DOHH2 (cell line): ENCODE measurements around the gene FBXL17.

Experiments used
- H3F3A ChIP-seq: fragments of 200-600 bp; sonication (generic), shearing (Covaris generic); 2 replicates; pipeline ENCODE4 v1.6.0; 2016; ENCODE audit warnings: antibody characterized with exemption, mild to moderate bottlenecking; ENCODE audit not compliant: control insufficient read depth, insufficient read depth
- H3K27ac ChIP-seq: fragments of 200-600 bp; sonication (generic); 2 replicates; pipeline ENCODE4 v1.5.1; 2014; ENCODE audit warnings: low read depth, mild to moderate bottlenecking, low read length, moderate library complexity
- H3K27me3 ChIP-seq: fragments of 200-600 bp; sonication (generic); 2 replicates; pipeline ENCODE4 v1.6.1; 2014; ENCODE audit warnings: mild to moderate bottlenecking, low read length, mixed read lengths; ENCODE audit not compliant: control insufficient read depth
- H3K36me3 ChIP-seq: fragments of 200-600 bp; sonication (generic); 2 replicates; pipeline ENCODE4 v1.6.1; 2014; ENCODE audit warnings: mild to moderate bottlenecking, low read length, moderate library complexity, mixed read lengths; ENCODE audit not compliant: control insufficient read depth
- H3K4me1 ChIP-seq: fragments of 200-600 bp; sonication (generic); 2 replicates; pipeline ENCODE4 v1.6.1; 2014; ENCODE audit warnings: mild to moderate bottlenecking, low read length, mixed read lengths; ENCODE audit not compliant: control insufficient read depth
- H3K4me2 ChIP-seq: fragments of 200-600 bp; sonication (generic); 2 replicates; pipeline ENCODE4 v1.6.0; 2014; ENCODE audit warnings: mild to moderate bottlenecking, low read length, moderate library complexity
- H3K4me3 ChIP-seq: fragments of 200-600 bp; sonication (generic); 2 replicates; pipeline ENCODE4 v1.5.1; 2014; ENCODE audit warnings: mild to moderate bottlenecking, low read length, mixed read lengths
- H3K79me2 ChIP-seq: fragments of 200-600 bp; sonication (generic); 2 replicates; pipeline ENCODE4 v1.6.1; 2014; ENCODE audit warnings: mild to moderate bottlenecking, low read length, mixed read lengths; ENCODE audit not compliant: control insufficient read depth
- H3K9me2 ChIP-seq: fragments of 200-600 bp; sonication (generic); replicated peaks from 2 replicates; pipeline ENCODE4 v1.6.1; 2014; ENCODE audit warnings: mild to moderate bottlenecking, low read length, mixed read lengths; ENCODE audit not compliant: control insufficient read depth
- H3K9me3 ChIP-seq: fragments of 200-600 bp; sonication (generic); 2 replicates; pipeline ENCODE4 v1.6.1; 2014; ENCODE audit warnings: antibody characterized with exemption, low read length, mixed read lengths; ENCODE audit not compliant: control insufficient read depth, insufficient read depth
- H4K20me1 ChIP-seq: fragments of 200-600 bp; sonication (generic); 2 replicates; pipeline ENCODE4 v1.6.0; 2014; ENCODE audit warnings: low read depth, mild to moderate bottlenecking, antibody characterized with exemption, low read length, moderate library complexity; ENCODE audit not compliant: control insufficient read depth, insufficient read depth
- EZH2phosphoT487 ChIP-seq: fragments of 200-600 bp; sonication (generic); IDR thresholded peaks from 2 replicates; pipeline ENCODE4 v1.6.1; 2017; ENCODE audit warnings: borderline replicate concordance, mild to moderate bottlenecking, antibody characterized with exemption, low read length, moderate library complexity, mixed read lengths
- TF ChIP-seq, protein P1 (sequence below): fragments of 200-600 bp; sonication (generic); IDR thresholded peaks from one replicate; pipeline ENCODE4 v1.5.1; 2014; ENCODE audit warnings: antibody characterized with exemption, mild to moderate bottlenecking, low read depth, low read length; ENCODE audit not compliant: poor library complexity, severe bottlenecking

FBXL17 gene

DNA sequence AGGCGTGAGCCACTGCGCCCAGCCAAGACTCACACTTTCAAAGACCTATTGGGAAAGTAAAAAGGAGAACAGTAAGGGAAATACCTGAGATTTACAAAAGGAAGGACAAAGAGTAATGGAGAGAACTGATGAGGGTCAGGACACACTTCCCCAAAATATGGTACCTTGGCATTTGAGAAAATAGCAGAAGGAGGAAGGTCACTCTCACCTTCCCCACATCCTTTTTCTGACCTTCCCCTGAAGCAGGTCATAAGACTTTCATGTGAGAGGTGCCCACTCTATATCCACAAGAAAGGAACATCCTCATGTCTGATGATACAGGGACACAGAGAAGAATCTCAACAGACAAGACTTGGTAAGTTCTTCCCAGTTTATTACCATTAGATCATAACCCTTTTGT lies 272.8 kb downstream of the FBXL17 start:
- H3K27me3 ChIP-seq = no peaks in the 10 kb centered on the region
- H3F3A ChIP-seq = no peaks in the 10 kb centered on the region
- no peaks in the 10 kb centered on the region for H3K79me2 ChIP-seq
- no peak overlapping the region for H3K4me2 ChIP-seq
- TF ChIP-seq EZH2phosphoT487 = no peak
- TF ChIP-seq, protein P1, sequence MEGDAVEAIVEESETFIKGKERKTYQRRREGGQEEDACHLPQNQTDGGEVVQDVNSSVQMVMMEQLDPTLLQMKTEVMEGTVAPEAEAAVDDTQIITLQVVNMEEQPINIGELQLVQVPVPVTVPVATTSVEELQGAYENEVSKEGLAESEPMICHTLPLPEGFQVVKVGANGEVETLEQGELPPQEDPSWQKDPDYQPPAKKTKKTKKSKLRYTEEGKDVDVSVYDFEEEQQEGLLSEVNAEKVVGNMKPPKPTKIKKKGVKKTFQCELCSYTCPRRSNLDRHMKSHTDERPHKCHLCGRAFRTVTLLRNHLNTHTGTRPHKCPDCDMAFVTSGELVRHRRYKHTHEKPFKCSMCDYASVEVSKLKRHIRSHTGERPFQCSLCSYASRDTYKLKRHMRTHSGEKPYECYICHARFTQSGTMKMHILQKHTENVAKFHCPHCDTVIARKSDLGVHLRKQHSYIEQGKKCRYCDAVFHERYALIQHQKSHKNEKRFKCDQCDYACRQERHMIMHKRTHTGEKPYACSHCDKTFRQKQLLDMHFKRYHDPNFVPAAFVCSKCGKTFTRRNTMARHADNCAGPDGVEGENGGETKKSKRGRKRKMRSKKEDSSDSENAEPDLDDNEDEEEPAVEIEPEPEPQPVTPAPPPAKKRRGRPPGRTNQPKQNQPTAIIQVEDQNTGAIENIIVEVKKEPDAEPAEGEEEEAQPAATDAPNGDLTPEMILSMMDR = no peak
- H3K4me1 ChIP-seq = no peaks in the 10 kb centered on the region
- H3K27ac ChIP-seq = no peak overlapping the region
- H3K9me2 ChIP-seq = no peaks in the 10 kb centered on the region
- no peaks in the 10 kb centered on the region for H3K36me3 ChIP-seq
- no peaks in the 10 kb centered on the region for H3K9me3 ChIP-seq
- H3K4me3 ChIP-seq = no peak overlapping the region
- H4K20me1 ChIP-seq = no peaks in the 10 kb centered on the region

DNA sequence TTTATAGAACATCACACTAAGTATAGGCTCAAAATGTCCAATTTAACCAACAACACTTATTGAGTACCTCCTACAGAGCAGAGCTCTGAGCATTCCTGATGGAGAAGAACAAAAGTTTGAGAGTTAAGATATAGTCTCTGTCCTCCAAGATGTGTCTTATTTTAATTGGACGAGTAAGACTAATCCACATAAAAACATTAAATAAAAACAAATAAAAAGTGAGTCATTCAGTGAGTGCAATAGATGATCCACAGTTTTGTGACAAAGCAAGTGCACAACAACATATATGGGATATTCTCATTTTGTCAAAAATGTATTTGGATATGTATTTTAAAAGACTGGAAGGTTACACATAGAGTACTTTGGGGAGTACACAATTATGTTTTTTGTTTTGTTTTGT lies 277.4 kb downstream of the FBXL17 start:
- H3K4me1 ChIP-seq = no peaks in the 10 kb centered on the region

DNA sequence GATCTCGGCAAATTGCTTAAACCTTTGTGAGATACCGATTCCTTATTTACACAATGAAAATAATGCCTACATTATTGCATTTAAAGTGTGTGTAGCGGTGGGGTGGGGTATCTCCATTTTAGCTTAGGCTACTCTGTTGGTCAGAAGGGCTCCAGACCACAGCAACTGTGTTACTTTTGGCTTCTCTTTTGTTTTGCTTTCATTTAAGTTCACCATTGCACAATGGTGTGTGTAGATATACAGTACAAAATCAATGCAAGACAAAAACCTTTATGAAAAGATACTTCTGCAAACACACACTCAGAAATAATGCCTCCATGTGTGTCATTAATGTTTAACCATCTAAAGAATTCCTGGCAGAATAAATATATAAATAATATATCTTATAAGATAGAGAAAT lies 279.4 kb downstream of the FBXL17 start:
- Histone ChIP-seq H3K4me2 (no peak overlapping the region), H3K36me3 (no peaks in the 10 kb centered on the region)

More for the DNA sequence above, 277.4 kb downstream of the FBXL17 start:
- H3K9me2 ChIP-seq = no peaks in the 10 kb centered on the region
- TF ChIP-seq EZH2phosphoT487 = no peak
- TF ChIP-seq, protein P1 = no peak
- H3F3A ChIP-seq = no peaks in the 10 kb centered on the region
- no peak overlapping the region for H3K4me3 ChIP-seq
- H3K27ac ChIP-seq = no peak overlapping the region
- no peaks in the 10 kb centered on the region for H4K20me1 ChIP-seq
- H3K79me2 ChIP-seq = no peaks in the 10 kb centered on the region
- H3K27me3 ChIP-seq = no peaks in the 10 kb centered on the region
- H3K9me3 ChIP-seq = no peaks in the 10 kb centered on the region
- H3K36me3 ChIP-seq = no peaks in the 10 kb centered on the region
- no peak overlapping the region for H3K4me2 ChIP-seq

More for the DNA sequence above, 279.4 kb downstream of the FBXL17 start:
- H3K27ac ChIP-seq = no peak overlapping the region
- no peak overlapping the region for H3K4me3 ChIP-seq
- H3K9me2 ChIP-seq = no peaks in the 10 kb centered on the region
- H3F3A ChIP-seq = no peaks in the 10 kb centered on the region
- no peaks in the 10 kb centered on the region for H3K4me1 ChIP-seq
- no peaks in the 10 kb centered on the region for H4K20me1 ChIP-seq
- H3K9me3 ChIP-seq = no peaks in the 10 kb centered on the region
- no peaks in the 10 kb centered on the region for H3K79me2 ChIP-seq
- TF ChIP-seq, protein P1 = no peak
- TF ChIP-seq EZH2phosphoT487 = no peak
- no peaks in the 10 kb centered on the region for H3K27me3 ChIP-seq
